ENCODE data around the gene UTS2B. TPM values are rescaled to one million over a fixed set of nuclear protein-coding genes. Genes with fewer than 3 reads are reported as not detected.

Gene UTS2B
- total and polyA plus RNA-seq, 2 experiments from 2014 or later: 0.22 to 0.61 TPM

DNA sequence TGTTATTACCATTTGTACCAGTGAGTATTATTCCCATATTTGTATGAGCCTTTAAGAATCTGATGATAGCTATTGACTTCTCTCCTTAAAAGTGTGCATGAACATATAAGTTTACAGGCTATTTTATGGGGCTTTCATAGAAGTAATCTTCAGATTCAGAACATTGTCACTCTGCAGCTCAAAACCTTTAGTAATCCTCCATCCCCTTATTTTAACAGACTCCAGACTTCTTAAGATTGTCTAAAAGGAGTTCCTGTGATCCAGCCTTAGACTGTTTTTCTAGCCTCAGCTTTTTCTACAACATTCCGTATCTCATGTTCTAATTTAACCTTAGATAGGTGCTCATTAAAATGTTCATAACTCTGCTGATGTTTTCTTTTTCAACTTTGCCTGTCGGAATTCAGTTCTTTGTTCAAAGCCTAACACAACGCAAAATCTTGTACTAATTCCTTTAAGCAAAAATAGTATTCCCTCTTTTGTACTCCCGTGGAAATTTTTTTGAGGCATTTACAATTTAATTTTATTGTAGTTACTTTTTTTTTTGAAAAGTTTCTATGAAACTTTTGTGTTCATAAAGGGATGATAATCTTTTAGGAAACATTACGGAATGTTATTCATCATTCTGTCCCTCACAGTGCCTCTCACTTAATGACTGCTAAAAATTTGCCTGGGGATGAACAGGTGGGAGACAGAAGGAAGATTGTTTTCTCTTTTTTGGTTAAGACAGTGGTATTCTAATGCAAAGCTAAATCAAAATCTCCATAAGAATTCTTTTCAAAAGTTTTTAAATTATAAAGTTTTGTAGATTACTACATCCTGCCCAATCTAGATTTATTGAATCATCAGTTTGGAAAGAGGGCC, 38.7 kb upstream of the UTS2B start:
- in situ Hi-C loops (cut with MboI): no loop called here
- H3K36me3 ChIP-seq (ENCODE audit: low read depth): peaks cover 26% of the 10 kb centered on the region
- H3K4me1 ChIP-seq (ENCODE audit: insufficient read depth): peaks cover 28% of the 10 kb centered on the region
- WGBS, 2 experiments (ENCODE audit: low coverage in 1 of 2, low lambda C conversion rate in 2 of 2, missing lambda C conversion rate in 2 of 2): 65 to 68% methylated on average over 5 of the region's 5 CpGs
- no peak overlapping the region for H3K9ac ChIP-seq
- no peak overlapping the region for H3K4me2 ChIP-seq (ENCODE audit: unreplicated experiment)
- no peak overlapping the region for H2AFZ ChIP-seq
- peaks cover 32% of the 10 kb centered on the region for H3K79me2 ChIP-seq (ENCODE audit: insufficient read depth)
- TF ChIP-seq EZH2 (IDR thresholded peaks at IDR 0.05; ENCODE audit: insufficient read depth, poor library complexity, severe bottlenecking): no peak
- TF ChIP-seq EZH2phosphoT487 (IDR thresholded peaks at IDR 0.05; ENCODE audit: insufficient read depth, low read depth): no peak
- H3K27me3 ChIP-seq (replicated peaks; ENCODE audit: insufficient read depth): no peaks in the 10 kb centered on the region
- H3K27ac ChIP-seq: no peak overlapping the region
- DNase-seq: no peak
- H3F3A ChIP-seq (ENCODE audit: insufficient read depth): peaks cover 8% of the 10 kb centered on the region; the same call in 1 of the 2 replicates
- no peaks in the 10 kb centered on the region for H4K20me1 ChIP-seq (ENCODE audit: insufficient read depth)
- no peak overlapping the region for H3K4me3 ChIP-seq
- no peaks in the 10 kb centered on the region for H3K9me3 ChIP-seq (ENCODE audit: low read depth)
- H3K9me2 ChIP-seq (ENCODE audit: insufficient read depth): no peaks in the 10 kb centered on the region

GRCh38 chr3:191366675-191367074, 36.3 kb upstream of the UTS2B start:
- Histone ChIP-seq H3K9ac (no peak overlapping the region), H3K9me3 (ENCODE audit: low read depth) (no peaks in the 10 kb centered on the region), H4K20me1 (ENCODE audit: insufficient read depth) (no peaks in the 10 kb centered on the region), H3F3A (ENCODE audit: insufficient read depth) (peaks cover 8% of the 10 kb centered on the region; the same call in 1 of the 2 replicates), H3K4me2 (ENCODE audit: unreplicated experiment) (no peak overlapping the region), H3K9me2 (ENCODE audit: insufficient read depth) (no peaks in the 10 kb centered on the region), H3K36me3 (ENCODE audit: low read depth) (peaks cover 43% of the 10 kb centered on the region), H3K27ac (0 out of 2 replicates have a peak overlapping the region, but pooled peaks have one; percentile 4), H2AFZ (no peak overlapping the region), H3K4me1 (ENCODE audit: insufficient read depth) (peaks cover 16% of the 10 kb centered on the region), H3K79me2 (ENCODE audit: insufficient read depth) (peaks cover 38% of the 10 kb centered on the region), H3K4me3 (no peak overlapping the region), H3K27me3 (replicated peaks; ENCODE audit: insufficient read depth) (no peaks in the 10 kb centered on the region)
- DNase-seq: peak; percentile 52
- TF ChIP-seq EZH2 (IDR thresholded peaks at IDR 0.05; ENCODE audit: insufficient read depth, poor library complexity, severe bottlenecking) (no peak), EZH2phosphoT487 (IDR thresholded peaks at IDR 0.05; ENCODE audit: insufficient read depth, low read depth) (no peak)
- 24 to 25% methylated on average over 2 of the region's 2 CpGs for WGBS, 2 experiments (ENCODE audit: low coverage in 1 of 2, low lambda C conversion rate in 2 of 2, missing lambda C conversion rate in 2 of 2)
- in situ Hi-C loops (cut with MboI): no loop called here

DNA sequence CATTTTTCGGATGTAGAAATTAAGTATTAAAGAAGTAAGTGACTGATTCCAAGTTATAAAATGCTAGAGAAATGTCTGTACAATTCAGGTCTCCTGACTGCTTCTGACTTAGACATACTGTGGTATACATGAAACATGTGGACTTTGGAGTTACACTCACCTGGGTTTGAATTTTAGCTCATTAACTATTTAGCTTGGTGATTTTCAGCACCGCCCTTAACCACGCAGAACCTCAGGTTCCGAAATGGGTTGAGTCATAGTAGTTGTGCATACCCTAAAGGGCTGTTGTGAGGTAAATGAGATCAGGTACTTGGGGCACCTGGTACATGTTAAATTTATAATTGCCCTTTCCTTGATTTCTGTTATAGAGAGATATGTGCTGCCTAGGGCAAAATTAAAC, 32.9 kb upstream of the UTS2B start:
- Histone ChIP-seq H3K9me2 (ENCODE audit: insufficient read depth) (no peaks in the 10 kb centered on the region), H2AFZ (no peak overlapping the region), H3K4me2 (ENCODE audit: unreplicated experiment) (no peak overlapping the region), H3K9ac (no peak overlapping the region), H3K27ac (no peak overlapping the region), H3F3A (ENCODE audit: insufficient read depth) (peaks cover 6% of the 10 kb centered on the region), H3K36me3 (ENCODE audit: low read depth) (peaks cover 56% of the 10 kb centered on the region), H3K9me3 (ENCODE audit: low read depth) (no peaks in the 10 kb centered on the region), H3K4me1 (ENCODE audit: insufficient read depth) (peaks cover 9% of the 10 kb centered on the region), H3K4me3 (no peak overlapping the region), H3K27me3 (replicated peaks; ENCODE audit: insufficient read depth) (no peaks in the 10 kb centered on the region), H4K20me1 (ENCODE audit: insufficient read depth) (no peaks in the 10 kb centered on the region), H3K79me2 (ENCODE audit: insufficient read depth) (peaks cover 73% of the 10 kb centered on the region)
- WGBS, 2 experiments (ENCODE audit: low coverage in 1 of 2, low lambda C conversion rate in 2 of 2, missing lambda C conversion rate in 2 of 2): 97 to 98% methylated on average over 4 of the region's 4 CpGs
- TF ChIP-seq EZH2 (IDR thresholded peaks at IDR 0.05; ENCODE audit: insufficient read depth, poor library complexity, severe bottlenecking): no peak
- TF ChIP-seq EZH2phosphoT487 (IDR thresholded peaks at IDR 0.05; ENCODE audit: insufficient read depth, low read depth): no peak
- in situ Hi-C loops (cut with MboI): no loop called here
- DNase-seq: no peak

DNA sequence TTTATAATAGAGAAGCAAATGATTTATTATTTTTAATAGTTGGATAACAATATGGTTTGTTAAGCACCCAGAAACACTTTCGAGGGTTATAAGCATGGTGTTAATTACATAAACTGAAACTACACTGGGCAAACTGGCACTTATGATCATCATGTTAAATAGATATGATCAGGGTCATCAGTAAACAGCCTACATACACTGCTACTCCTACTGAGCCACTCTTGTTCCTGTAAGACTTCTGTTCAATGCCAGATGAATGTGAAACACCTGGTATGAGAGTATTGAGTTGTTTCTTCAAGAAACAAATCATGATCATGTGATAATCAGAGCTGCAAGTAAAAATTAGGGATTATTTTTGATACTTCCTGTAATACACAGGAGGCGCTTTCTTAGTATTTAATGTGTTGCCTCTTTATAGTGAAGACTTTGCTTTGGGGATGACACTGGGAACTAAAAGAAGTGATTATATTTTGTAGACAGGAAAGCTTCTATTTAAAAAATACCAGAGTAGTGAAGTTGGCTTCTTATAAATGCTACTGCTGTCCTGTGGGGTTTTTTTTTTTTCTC, 32.3 kb upstream of the UTS2B start:
- 55 to 57% methylated on average over 2 of the region's 2 CpGs for WGBS, 2 experiments (ENCODE audit: low coverage in 1 of 2, low lambda C conversion rate in 2 of 2, missing lambda C conversion rate in 2 of 2)
- Histone ChIP-seq H4K20me1 (ENCODE audit: insufficient read depth) (no peaks in the 10 kb centered on the region), H3K9me3 (ENCODE audit: low read depth) (no peaks in the 10 kb centered on the region), H3K9me2 (ENCODE audit: insufficient read depth) (no peaks in the 10 kb centered on the region), H3F3A (ENCODE audit: insufficient read depth) (peaks cover 12% of the 10 kb centered on the region), H2AFZ (no peak overlapping the region), H3K36me3 (ENCODE audit: low read depth) (peaks cover 61% of the 10 kb centered on the region), H3K4me1 (ENCODE audit: insufficient read depth) (peaks cover 12% of the 10 kb centered on the region), H3K4me3 (no peak overlapping the region), H3K79me2 (ENCODE audit: insufficient read depth) (peaks cover 78% of the 10 kb centered on the region), H3K27ac (no peak overlapping the region), H3K27me3 (replicated peaks; ENCODE audit: insufficient read depth) (no peaks in the 10 kb centered on the region), H3K4me2 (ENCODE audit: unreplicated experiment) (no peak overlapping the region), H3K9ac (no peak overlapping the region)
- in situ Hi-C loops (cut with MboI): no loop called here
- TF ChIP-seq EZH2 (IDR thresholded peaks at IDR 0.05; ENCODE audit: insufficient read depth, poor library complexity, severe bottlenecking) (no peak), EZH2phosphoT487 (IDR thresholded peaks at IDR 0.05; ENCODE audit: insufficient read depth, low read depth) (no peak)
- no peak for DNase-seq

All from GM23248 (cell line).